ENCODE data around the gene NEMP1. TPM values are rescaled to one million over a fixed set of nuclear protein-coding genes. Genes with fewer than 3 reads are reported as not detected.

NEMP1 gene
- total and polyA plus RNA-seq, 10 donors = 4.5 to 17.1 (median 13.6) TPM

- no peak for DNase-seq
- no peak for TF ChIP-seq CTCF (IDR thresholded peaks at IDR 0.05 in 8 of 11, conservative IDR thresholded peaks at IDR 0.05 in 3 of 11)
- TF ChIP-seq POLR2AphosphoS5 (IDR thresholded peaks at IDR 0.05) = peak; percentile 9 to 54 (median 16)
- Histone ChIP-seq H3K27me3 (replicated peaks in 1 of 7) (no peaks in the 10 kb centered on the region), H3K36me3 (peaks cover 0 to 92% (median 75%) of the 10 kb centered on the region in 6 donors), H3K27ac (peak overlapping the region in 5 of 8 donors; percentile 1 to 82 (median 65)), H3K9me3 (no peaks in the 10 kb centered on the region), H3K4me1 (peaks cover 15 to 82% (median 38%) of the 10 kb centered on the region in 6 donors), H3K4me3 (no peak overlapping the region)
- WGBS, 5 donors = 78 to 89% (median 87%) methylated on average over 3 of the region's 3 CpGs
- intact Hi-C loops (cut with DNase I; ENCODE audit: low total_unique reads) = no loop called here
These were observed 16.8 kb upstream of the NEMP1 start for GRCh38 chr12:57095440-57095839.

- Histone ChIP-seq H3K4me3 (peak overlapping the region in 1 of 8 donors; percentile 51), H3K9me3 (no peaks in the 10 kb centered on the region), H3K27ac (peak overlapping the region; percentile 44 to 97 (median 75)), H3K4me1 (peaks cover 16 to 84% (median 47%) of the 10 kb centered on the region in 6 donors), H3K27me3 (replicated peaks in 1 of 7) (no peaks in the 10 kb centered on the region), H3K36me3 (peaks cover 0 to 82% (median 67%) of the 10 kb centered on the region in 6 donors)
- 64 to 78% (median 71%) methylated on average over 15 of the region's 15 CpGs for WGBS, 5 donors
- peak; percentile 62 to 82 (median 71) for TF ChIP-seq POLR2AphosphoS5 (IDR thresholded peaks at IDR 0.05)
- no peak for TF ChIP-seq CTCF (IDR thresholded peaks at IDR 0.05 in 8 of 11, conservative IDR thresholded peaks at IDR 0.05 in 3 of 11)
- intact Hi-C loops (cut with DNase I; ENCODE audit: low total_unique reads) = no loop called here
- no peak for DNase-seq
These were observed 15.9 kb upstream of the NEMP1 start for GRCh38 chr12:57094208-57095160.

DNA sequence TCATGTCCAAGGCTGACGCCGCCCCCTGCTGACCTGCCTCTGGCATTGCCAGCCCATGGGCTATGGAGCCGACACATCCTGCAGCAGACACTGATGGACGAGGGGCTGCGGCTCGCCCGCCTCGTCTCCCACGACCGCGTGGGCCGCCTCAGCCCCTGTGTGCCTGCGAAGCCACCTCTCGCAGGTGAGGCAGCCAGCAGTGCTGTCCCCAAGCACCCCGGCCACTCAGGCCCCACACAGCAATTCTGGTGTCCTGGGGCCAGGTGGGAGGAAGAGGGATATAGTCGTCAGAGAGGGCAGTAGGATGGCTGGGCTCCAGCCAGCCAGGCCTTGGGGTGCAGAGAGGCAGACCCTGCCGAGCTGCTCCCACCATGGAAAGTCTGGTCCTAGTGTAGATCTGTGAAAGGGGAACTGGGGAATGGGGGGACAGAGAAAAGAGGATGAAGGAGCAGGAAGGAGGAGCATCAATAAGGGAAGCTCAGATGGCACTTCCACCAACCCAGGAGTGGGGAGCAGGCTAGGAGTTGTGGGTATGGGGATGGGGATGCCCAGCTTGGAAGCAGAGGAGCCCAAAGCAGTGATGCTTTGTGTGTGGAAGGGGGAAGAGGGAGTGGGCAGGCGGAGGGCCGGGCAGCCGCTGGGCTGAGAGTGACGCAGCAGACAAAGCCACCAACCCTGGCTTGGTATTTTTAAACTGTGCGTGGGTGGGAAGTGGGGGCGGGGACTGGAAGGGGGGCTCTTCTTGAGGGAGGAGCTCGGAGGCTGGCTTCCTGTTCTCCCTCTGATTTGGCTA lies 15.0 kb upstream of the NEMP1 start:
- Histone ChIP-seq H3K27ac (peak overlapping the region; percentile 44 to 97 (median 75)), H3K36me3 (peaks cover 0 to 74% (median 58%) of the 10 kb centered on the region in 6 donors)
- intact Hi-C loops (cut with DNase I; ENCODE audit: low total_unique reads) = no loop called here

More for the DNA sequence above, 15.0 kb upstream of the NEMP1 start:
- Histone ChIP-seq H3K27me3 (replicated peaks in 1 of 7) (no peaks in the 10 kb centered on the region), H3K4me1 (peaks cover 16 to 81% (median 49%) of the 10 kb centered on the region in 6 donors), H3K4me3 (peak overlapping the region in 2 of 8 donors; percentile 18 to 51), H3K9me3 (no peaks in the 10 kb centered on the region)
- TF ChIP-seq POLR2A (IDR thresholded peaks at IDR 0.05) (no peak), POLR2AphosphoS5 (IDR thresholded peaks at IDR 0.05) (peak; percentile 65 to 89 (median 72)), CTCF (IDR thresholded peaks at IDR 0.05 in 8 of 11, conservative IDR thresholded peaks at IDR 0.05 in 3 of 11) (peak in 10 of 11 experiments; percentile 40 to 79 (median 61))
- DNase-seq = peak; percentile 89
- 37 to 56% (median 43%) methylated on average over 22 to 24 of the region's 24 CpGs for whole genome bisulfite sequencing, 5 donors
